Colonic mucosa (tissue), 4 donors: ENCODE data around the gene RIMBP2. TPM values are rescaled to one million over a fixed set of nuclear protein-coding genes. Genes with fewer than 3 reads are reported as not detected.

Source experiments
- DNase-seq: peaks from one replicate; pipeline ENCODE4 v3.0.0-alpha.2; 2020
- H3K27ac ChIP-seq: fragments of 200-600 bp; one replicate; pipeline ENCODE4 v1.8.0; 2021
- H3K27me3 ChIP-seq: fragments of 200-600 bp; one replicate; pipeline ENCODE4 v1.8.0; 2021
- H3K36me3 ChIP-seq: fragments of 200-600 bp; one replicate; pipeline ENCODE4 v1.8.0; 2021
- H3K4me1 ChIP-seq: fragments of 200-600 bp; one replicate; pipeline ENCODE4 v1.8.0; 2021; ENCODE audit warnings: mild to moderate bottlenecking
- H3K4me3 ChIP-seq: fragments of 200-600 bp; one replicate; pipeline ENCODE4 v1.8.0; 2021
- H3K9ac ChIP-seq, 2 donors: one replicate each; pipeline ENCODE4 v1.7.0; 2013; ENCODE audit warnings: control low read depth in 2 of 2, low read depth in 2 of 2, low read length in 2 of 2
- H3K9me3 ChIP-seq: fragments of 200-600 bp; one replicate; pipeline ENCODE4 v1.8.0; 2021
- intact Hi-C: fragments of 100-400 bp; cut with DNase I; formaldehyde crosslinking; loops from one replicate; pipeline ENCODE4 v1.14.1; 2022
- total RNA-seq, 2 donors: library from RNA; stranded (reverse); fragmentation: NEBNext Ultra II Directional in 1 of 2; extraction: Animal tissue kit (Norgen Biotek cat#: 25700) in 1 of 2; gene quantifications; one replicate each; pipeline ENCODE4 v1.2.1, GENCODE V29; 2021
- TF ChIP-seq, protein P1 (sequence below): fragments of 200-600 bp; IDR thresholded peaks from one replicate; pipeline ENCODE4 v1.8.0; 2022; ENCODE audit warnings: antibody characterized with exemption, mild to moderate bottlenecking
- donor health status: healthy.
- donor health status: DM: no; HTN: no; CAD: no.
- donor health status: DM: no; HTN: no; CAD: no.

Gene RIMBP2
- total RNA-seq, 2 donors from 2014 or later, result 4.8 to 5.6 TPM

GRCh38 chr12:130434560-130434959 is 281.5 kb downstream of the RIMBP2 start:
- no peak for DNase-seq
- TF ChIP-seq, protein P1, sequence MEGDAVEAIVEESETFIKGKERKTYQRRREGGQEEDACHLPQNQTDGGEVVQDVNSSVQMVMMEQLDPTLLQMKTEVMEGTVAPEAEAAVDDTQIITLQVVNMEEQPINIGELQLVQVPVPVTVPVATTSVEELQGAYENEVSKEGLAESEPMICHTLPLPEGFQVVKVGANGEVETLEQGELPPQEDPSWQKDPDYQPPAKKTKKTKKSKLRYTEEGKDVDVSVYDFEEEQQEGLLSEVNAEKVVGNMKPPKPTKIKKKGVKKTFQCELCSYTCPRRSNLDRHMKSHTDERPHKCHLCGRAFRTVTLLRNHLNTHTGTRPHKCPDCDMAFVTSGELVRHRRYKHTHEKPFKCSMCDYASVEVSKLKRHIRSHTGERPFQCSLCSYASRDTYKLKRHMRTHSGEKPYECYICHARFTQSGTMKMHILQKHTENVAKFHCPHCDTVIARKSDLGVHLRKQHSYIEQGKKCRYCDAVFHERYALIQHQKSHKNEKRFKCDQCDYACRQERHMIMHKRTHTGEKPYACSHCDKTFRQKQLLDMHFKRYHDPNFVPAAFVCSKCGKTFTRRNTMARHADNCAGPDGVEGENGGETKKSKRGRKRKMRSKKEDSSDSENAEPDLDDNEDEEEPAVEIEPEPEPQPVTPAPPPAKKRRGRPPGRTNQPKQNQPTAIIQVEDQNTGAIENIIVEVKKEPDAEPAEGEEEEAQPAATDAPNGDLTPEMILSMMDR, result no peak
- Histone ChIP-seq H3K4me3 (no peak overlapping the region), H3K27me3 (no peaks in the 10 kb centered on the region), H3K4me1 (no peaks in the 10 kb centered on the region), H3K9me3 (no peaks in the 10 kb centered on the region), H3K36me3 (no peaks in the 10 kb centered on the region), H3K27ac (no peak overlapping the region), H3K9ac (no peak overlapping the region)
- intact Hi-C loops, result no loop called here

DNA sequence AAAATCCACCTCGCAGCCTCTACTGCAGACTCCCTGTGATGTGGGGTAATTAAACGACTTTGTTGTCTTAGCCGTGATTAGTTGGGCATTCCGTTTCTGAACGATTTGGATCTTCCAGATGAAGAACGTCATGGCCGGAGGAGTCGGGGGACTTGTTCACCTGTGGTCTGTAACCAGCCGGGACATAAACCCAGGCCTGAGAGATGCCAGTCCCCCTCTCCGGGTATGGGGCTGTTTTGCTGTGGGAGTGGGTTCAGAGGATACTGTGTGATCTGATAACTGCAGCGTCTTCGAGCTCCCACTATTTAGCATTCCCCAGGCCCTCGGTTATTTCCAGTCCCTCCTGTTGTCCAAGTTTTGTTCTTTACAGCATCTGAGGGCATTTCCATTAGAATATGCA is 282.3 kb downstream of the RIMBP2 start:
- H3K4me1 ChIP-seq, result no peaks in the 10 kb centered on the region
- intact Hi-C loops, result no loop called here
- no peak overlapping the region for H3K27ac ChIP-seq
- H3K36me3 ChIP-seq, result no peaks in the 10 kb centered on the region
- no peaks in the 10 kb centered on the region for H3K9me3 ChIP-seq
- DNase-seq, result no peak
- H3K4me3 ChIP-seq, result no peak overlapping the region
- no peaks in the 10 kb centered on the region for H3K27me3 ChIP-seq
- TF ChIP-seq, protein P1, result no peak
- H3K9ac ChIP-seq, result no peak overlapping the region

DNA sequence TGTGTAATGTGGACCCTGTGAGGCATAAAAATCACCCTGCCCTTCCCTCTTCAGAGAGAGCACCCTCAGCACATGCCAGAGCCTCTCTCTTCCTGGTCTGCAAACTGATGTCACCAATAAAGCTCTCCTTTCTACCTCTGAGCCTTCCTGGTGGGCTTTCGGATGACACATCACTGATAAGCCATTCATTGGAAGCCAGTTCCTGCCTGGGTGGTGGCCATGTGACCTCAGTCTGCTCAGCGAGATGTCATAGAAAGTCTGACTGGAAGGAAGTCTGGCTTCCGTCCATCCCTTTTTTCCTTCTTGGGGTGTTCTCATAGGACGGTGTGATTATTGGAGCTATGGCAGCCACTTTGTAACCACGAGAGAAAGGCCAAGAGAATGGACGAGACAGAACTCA is 282.7 kb downstream of the RIMBP2 start:
- no peaks in the 10 kb centered on the region for H3K27me3 ChIP-seq
- H3K4me1 ChIP-seq, result no peaks in the 10 kb centered on the region
- no peaks in the 10 kb centered on the region for H3K9me3 ChIP-seq
- H3K4me3 ChIP-seq, result no peak overlapping the region
- intact Hi-C loops, result no loop called here
- H3K9ac ChIP-seq, result no peak overlapping the region
- TF ChIP-seq, protein P1, result no peak
- DNase-seq, result no peak
- no peaks in the 10 kb centered on the region for H3K36me3 ChIP-seq
- no peak overlapping the region for H3K27ac ChIP-seq

- no peak overlapping the region for H3K4me3 ChIP-seq
- no peaks in the 10 kb centered on the region for H3K36me3 ChIP-seq
- intact Hi-C loops, result no loop called here
- no peaks in the 10 kb centered on the region for H3K4me1 ChIP-seq
- H3K9ac ChIP-seq, result no peak overlapping the region
- DNase-seq, result no peak
- no peaks in the 10 kb centered on the region for H3K27me3 ChIP-seq
- H3K27ac ChIP-seq, result no peak overlapping the region
- TF ChIP-seq, protein P1, result no peak
- H3K9me3 ChIP-seq, result no peaks in the 10 kb centered on the region
These were observed 284.9 kb downstream of the RIMBP2 start for GRCh38 chr12:130431176-130431575.

GRCh38 chr12:130429656-130430505 is 286.2 kb downstream of the RIMBP2 start:
- Histone ChIP-seq H3K9me3 (no peaks in the 10 kb centered on the region), H3K27ac (no peak overlapping the region), H3K4me1 (no peaks in the 10 kb centered on the region), H3K9ac (no peak overlapping the region), H3K27me3 (no peaks in the 10 kb centered on the region), H3K4me3 (no peak overlapping the region), H3K36me3 (no peaks in the 10 kb centered on the region)
- TF ChIP-seq, protein P1, result no peak
- DNase-seq, result no peak
- intact Hi-C loops, result no loop called here
